Measurements from ENCODE around the gene NCOA5. TPM values are rescaled to one million over a fixed set of nuclear protein-coding genes. Genes with fewer than 3 reads are reported as not detected.

The NCOA5 gene
- total RNA-seq, 1 donor from 2014 or later = 7.9 TPM

DNA sequence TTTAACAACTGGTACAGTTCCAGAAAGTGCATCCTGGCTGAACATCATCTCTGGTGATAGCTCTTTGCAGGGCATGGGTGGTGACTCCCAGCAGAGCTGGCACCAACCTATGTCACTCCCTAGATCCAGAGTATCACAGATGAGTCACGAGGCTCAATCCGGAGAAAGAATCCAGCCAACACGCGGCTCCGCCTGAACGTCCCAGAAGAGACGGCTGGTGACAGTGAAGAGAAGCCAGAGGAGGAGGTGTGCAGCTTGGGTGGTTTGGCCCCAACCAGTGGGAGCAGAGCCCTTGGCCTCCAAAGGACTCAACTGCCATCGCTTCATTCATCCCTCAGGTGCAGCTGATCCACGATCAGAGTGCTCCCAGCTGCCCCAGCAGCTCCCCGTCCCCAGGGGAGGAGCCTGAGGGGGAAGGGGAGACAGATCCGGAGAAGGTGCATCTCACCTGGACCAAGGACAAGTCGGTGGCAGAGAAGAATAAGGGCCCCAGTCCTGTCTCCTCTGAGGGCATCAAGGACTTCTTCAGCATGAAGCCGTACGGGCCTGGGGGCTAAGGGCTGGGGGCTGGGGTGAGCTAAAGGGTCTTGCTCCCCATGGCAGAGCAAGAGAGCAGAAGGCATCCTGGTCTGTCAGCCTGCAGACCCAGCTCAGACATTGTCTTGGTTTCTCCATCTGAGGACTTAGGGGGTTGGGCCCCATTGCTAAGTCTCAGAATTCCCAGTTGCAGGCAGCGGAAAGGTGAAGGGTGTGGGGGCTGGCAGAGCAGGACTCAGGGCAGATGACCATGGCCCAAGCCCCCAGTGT is 33.5 kb downstream of the NCOA5 start:
- no peak for DNase-seq (ENCODE audit: low read depth)
- Histone ChIP-seq H3K27me3 (ENCODE audit: control insufficient read depth, insufficient read depth, low read length) (peaks cover 15% of the 10 kb centered on the region), H3K36me3 (ENCODE audit: control insufficient read depth, insufficient read depth, low read length) (no peaks in the 10 kb centered on the region), H3K4me3 (ENCODE audit: low read depth, low read length) (no peak overlapping the region)
- TF ChIP-seq, protein P1, sequence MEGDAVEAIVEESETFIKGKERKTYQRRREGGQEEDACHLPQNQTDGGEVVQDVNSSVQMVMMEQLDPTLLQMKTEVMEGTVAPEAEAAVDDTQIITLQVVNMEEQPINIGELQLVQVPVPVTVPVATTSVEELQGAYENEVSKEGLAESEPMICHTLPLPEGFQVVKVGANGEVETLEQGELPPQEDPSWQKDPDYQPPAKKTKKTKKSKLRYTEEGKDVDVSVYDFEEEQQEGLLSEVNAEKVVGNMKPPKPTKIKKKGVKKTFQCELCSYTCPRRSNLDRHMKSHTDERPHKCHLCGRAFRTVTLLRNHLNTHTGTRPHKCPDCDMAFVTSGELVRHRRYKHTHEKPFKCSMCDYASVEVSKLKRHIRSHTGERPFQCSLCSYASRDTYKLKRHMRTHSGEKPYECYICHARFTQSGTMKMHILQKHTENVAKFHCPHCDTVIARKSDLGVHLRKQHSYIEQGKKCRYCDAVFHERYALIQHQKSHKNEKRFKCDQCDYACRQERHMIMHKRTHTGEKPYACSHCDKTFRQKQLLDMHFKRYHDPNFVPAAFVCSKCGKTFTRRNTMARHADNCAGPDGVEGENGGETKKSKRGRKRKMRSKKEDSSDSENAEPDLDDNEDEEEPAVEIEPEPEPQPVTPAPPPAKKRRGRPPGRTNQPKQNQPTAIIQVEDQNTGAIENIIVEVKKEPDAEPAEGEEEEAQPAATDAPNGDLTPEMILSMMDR (IDR thresholded peaks at IDR 0.05; ENCODE audit: insufficient read depth, low read length, severe bottlenecking) = no peak
- FAIRE-seq = no peak

DNA sequence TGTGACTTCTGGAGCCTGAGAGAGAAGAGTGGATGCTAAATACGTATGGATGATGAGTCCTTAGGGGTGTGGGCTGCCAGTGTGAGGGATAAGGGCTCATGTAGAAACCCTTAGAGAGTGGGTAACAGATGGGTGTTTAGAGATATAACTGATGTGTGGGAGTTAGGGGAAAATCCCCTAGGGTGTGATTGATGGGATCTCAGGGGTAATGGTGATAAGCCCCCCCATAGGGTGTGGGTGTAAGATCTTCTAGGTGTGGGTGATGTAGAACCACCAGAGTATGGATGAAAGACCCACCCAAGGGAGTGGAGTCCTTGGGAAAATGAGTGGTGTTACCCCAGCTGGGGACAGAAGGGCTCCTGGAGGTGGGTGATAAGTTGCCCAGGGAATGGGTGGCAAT is 34.5 kb downstream of the NCOA5 start:
- DNase-seq (ENCODE audit: low read depth) (no peak), FAIRE-seq (no peak)
- H3K27me3 ChIP-seq (ENCODE audit: control insufficient read depth, insufficient read depth, low read length) = peaks cover 15% of the 10 kb centered on the region
- TF ChIP-seq, protein P1 (IDR thresholded peaks at IDR 0.05; ENCODE audit: insufficient read depth, low read length, severe bottlenecking) = no peak
- no peaks in the 10 kb centered on the region for H3K36me3 ChIP-seq (ENCODE audit: control insufficient read depth, insufficient read depth, low read length)
- no peak overlapping the region for H3K4me3 ChIP-seq (ENCODE audit: low read depth, low read length)

DNA sequence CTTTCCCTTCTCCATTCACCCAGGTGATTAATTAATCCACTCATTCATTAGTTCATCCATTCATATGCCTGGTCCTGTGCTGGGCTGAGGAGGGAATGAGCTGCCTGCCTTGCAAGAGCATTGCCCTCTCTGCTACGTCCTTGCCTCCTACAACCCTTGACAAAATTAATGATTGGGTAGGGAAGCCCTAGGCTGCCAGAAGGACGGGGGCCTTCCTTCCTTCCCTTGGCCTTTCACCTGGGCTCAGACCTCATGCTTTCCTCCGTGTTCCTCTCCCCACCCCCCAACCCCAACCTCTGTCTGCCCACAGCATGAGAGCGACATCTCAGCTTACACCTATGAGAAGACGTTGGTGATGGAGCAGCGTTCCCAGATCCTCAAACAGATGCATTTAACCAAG is 35.2 kb downstream of the NCOA5 start:
- TF ChIP-seq, protein P1 (IDR thresholded peaks at IDR 0.05; ENCODE audit: insufficient read depth, low read length, severe bottlenecking) = no peak
- H3K27me3 ChIP-seq (ENCODE audit: control insufficient read depth, insufficient read depth, low read length) = peaks cover 16% of the 10 kb centered on the region
- H3K4me3 ChIP-seq (ENCODE audit: low read depth, low read length) = no peak overlapping the region
- H3K36me3 ChIP-seq (ENCODE audit: control insufficient read depth, insufficient read depth, low read length) = no peaks in the 10 kb centered on the region
- FAIRE-seq (no peak), DNase-seq (ENCODE audit: low read depth) (no peak)

DNA sequence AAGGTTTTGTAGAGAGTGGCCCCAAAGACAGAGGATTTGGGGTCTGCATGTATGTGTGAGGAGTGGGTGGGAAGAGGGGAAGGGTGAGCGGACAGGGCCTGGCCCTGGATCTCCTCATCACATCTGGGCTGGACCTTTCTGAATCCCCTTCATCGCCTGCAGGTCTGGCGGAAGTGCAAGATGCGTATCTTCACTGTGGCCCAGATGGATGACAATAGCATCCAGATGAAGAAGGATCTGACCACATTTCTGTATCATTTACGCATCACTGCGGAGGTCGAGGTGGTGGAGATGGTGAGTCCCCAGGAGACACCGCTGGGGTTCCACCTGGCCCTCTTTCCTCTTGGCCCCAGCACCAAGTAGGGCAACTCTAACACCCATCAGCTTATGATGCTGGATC is 36.3 kb downstream of the NCOA5 start:
- TF ChIP-seq, protein P1 (IDR thresholded peaks at IDR 0.05; ENCODE audit: insufficient read depth, low read length, severe bottlenecking) = no peak
- Histone ChIP-seq H3K27me3 (ENCODE audit: control insufficient read depth, insufficient read depth, low read length) (peaks cover 18% of the 10 kb centered on the region), H3K36me3 (ENCODE audit: control insufficient read depth, insufficient read depth, low read length) (no peaks in the 10 kb centered on the region), H3K4me3 (ENCODE audit: low read depth, low read length) (no peak overlapping the region)
- FAIRE-seq (no peak), DNase-seq (ENCODE audit: low read depth) (no peak)

DNA sequence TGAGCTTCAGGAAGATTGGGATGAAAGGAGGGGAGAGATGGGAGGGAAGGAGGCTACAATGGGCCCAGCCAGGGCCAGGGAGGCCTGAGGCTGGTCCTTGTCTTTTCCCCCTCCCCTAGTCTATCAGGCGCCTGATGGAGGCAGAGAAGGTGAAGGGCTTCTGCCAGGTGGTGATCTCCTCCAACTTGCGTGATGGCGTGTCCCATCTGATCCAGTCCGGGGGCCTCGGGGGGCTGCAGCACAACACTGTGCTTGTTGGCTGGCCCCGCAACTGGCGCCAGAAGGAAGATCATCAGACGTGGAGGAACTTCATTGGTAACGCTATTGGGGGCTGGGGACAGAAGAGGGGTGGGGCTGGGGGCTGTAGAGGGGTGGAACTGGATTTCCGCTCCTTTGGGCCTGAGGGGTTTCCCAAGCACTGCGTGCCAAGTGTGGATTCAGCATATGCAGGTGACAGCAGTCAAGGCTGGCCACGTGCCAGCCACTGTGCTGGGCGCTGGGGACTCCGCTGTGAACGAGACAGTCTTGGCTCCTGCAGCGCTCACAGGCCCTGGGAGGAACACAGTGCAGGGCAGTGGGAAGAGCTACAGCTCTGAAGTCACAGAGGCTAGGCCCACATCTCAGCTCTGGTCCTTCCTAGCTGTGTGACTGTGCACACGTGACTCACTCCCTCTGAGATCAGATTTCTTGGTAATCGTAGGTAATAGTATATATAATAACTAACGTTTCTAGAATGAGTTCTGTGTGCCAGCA is 38.0 kb downstream of the NCOA5 start:
- TF ChIP-seq, protein P1 (IDR thresholded peaks at IDR 0.05; ENCODE audit: insufficient read depth, low read length, severe bottlenecking) = no peak
- DNase-seq (ENCODE audit: low read depth) (no peak), FAIRE-seq (no peak)
- Histone ChIP-seq H3K27me3 (ENCODE audit: control insufficient read depth, insufficient read depth, low read length) (peaks cover 9% of the 10 kb centered on the region), H3K4me3 (ENCODE audit: low read depth, low read length) (no peak overlapping the region), H3K36me3 (ENCODE audit: control insufficient read depth, insufficient read depth, low read length) (no peaks in the 10 kb centered on the region)

Measured in bronchial epithelial cell (primary cell).